ENCODE results near the gene DLK1.
A peak's percentile ranks its signal among the peaks of the same experiment; 100 is the strongest.

DLK1 gene

GRCh38 chr14:100733152-100733850 is 6.6 kb downstream of the DLK1 start:
- peak; percentile 57 for DNase-seq (ENCODE audit: low spot score)

DNA sequence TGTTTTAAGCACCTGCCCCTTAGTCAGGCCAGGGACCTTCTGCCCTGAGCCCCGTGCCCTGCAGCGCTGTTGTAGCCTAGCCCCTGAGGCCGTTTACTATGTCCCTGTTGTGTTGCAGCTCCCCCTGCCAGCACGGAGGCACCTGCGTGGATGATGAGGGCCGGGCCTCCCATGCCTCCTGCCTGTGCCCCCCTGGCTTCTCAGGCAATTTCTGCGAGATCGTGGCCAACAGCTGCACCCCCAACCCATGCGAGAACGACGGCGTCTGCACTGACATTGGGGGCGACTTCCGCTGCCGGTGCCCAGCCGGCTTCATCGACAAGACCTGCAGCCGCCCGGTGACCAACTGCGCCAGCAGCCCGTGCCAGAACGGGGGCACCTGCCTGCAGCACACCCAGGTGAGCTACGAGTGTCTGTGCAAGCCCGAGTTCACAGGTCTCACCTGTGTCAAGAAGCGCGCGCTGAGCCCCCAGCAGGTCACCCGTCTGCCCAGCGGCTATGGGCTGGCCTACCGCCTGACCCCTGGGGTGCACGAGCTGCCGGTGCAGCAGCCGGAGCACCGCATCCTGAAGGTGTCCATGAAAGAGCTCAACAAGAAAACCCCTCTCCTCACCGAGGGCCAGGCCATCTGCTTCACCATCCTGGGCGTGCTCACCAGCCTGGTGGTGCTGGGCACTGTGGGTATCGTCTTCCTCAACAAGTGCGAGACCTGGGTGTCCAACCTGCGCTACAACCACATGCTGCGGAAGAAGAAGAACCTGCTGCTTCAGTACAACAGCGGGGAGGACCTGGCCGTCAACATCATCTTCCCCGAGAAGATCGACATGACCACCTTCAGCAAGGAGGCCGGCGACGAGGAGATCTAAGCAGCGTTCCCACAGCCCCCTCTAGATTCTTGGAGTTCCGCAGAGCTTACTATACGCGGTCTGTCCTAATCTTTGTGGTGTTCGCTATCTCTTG is 7.6 kb downstream of the DLK1 start:
- DNase-seq (ENCODE audit: low spot score) = peak; percentile 62

DNA sequence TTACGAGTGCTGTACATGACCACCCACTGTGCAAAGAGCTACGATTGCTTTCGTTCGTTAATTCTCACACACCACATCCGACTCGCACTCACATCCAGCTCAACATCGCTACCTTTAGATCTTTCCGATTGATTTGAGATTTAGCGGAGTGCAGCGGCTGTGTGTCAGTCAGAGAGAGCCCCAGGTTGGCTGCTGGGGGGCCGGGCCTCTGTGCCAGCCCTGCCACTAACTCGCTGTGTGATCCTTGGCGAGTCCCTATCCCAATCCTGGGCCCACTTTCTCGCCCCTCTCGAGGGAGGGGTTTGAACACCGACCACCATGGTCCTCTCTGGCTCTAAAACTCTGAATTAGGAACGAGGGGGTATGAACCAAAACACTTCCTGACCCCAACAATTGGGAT is 8.6 kb downstream of the DLK1 start:
- DNase-seq (ENCODE audit: low spot score) = no peak

DNA sequence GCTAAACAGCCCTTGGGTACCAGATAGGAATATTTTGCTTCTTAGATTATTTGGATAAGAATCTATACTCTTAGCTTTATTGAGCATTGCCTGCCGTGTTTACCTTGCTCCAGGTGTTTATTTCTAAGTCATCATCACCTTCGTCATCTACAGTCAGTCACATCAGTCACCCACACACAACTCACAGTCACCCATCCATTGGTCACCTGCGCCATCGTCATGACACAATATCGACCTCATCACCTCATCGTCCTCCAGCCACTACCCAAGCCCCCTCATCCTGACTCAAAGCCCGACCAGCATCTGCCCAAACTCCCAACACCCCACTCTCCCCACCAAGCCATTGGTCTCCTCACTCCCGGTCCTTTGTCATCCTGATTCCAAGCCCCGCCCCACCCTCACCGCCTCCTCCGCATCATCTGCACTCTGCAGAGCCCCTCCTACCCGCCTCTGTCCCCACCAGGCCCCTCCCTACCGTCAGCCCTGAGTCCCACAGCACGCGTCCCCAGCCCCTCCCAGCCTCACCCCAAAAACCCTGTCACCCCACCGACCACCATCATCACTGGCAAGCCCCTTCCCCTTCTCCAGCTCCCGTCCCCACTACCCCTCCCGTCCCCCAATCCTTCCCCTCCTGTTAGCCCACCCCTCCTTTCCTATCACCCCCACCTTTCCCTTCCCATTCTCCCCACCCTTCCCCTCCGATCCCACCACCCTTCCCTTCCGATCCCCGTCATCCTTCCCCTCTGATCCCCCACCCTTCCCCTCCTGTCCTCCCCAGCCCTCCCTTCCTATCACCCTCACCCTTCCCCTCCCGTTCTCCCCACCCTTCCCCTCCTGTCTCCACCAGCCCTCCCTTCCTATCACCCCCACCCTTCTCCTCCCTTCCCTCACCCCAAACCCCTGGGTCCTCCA is 9.8 kb downstream of the DLK1 start:
- peak; percentile 68 for DNase-seq (ENCODE audit: low spot score)

DNA sequence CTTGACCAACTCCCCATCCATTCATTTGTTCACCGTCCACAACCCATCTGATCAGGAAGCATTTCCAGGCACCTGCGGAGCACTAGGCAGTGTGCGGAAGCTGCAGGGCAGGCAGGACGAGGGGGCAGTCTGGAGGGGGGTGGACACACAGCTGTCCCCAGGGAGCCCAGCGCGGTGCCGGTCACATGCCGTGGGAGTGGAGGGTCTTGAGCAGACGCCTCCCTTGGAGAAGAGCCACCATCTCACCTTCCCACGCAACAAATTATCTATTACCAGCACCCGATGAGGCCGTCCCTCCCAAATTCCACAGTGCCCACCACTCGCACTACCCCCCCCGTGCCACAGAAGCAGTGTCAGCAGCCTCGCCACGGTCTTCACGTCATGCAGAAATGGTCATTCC is 10.8 kb downstream of the DLK1 start:
- DNase-seq (ENCODE audit: low spot score) = peak; percentile 60

- DNase-seq (ENCODE audit: low spot score) = peak; percentile 58
Measured at GRCh38 chr14:100738269-100738691, 11.6 kb downstream of the DLK1 start.

DNA sequence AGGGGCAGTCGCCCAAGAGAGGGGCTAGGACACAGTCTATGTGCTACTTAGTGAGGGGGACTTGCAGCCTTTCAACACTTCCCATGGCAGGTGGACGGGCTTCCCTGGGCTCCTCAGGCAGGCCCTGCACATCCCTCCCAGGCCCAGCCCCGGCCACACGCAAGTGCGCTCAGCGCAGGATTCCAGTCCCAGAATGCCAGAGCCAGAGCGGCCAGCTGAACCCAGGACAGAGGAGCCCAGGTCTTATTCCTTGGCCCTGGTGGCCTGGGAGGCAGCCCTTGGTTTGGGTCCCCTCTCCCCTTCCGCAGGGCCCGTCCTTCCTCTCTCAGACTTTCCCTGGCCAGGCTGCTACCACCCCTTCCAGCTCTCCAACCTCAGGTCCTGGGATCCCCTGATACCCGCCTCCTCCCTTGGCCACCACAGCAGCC is 12.0 kb downstream of the DLK1 start:
- peak; percentile 60 for DNase-seq (ENCODE audit: low spot score)

GRCh38 chr14:100739306-100739705 is 12.6 kb downstream of the DLK1 start:
- DNase-seq (ENCODE audit: low spot score) = no peak

GRCh38 chr14:100740196-100740825 is 13.6 kb downstream of the DLK1 start:
- DNase-seq (ENCODE audit: low spot score) = no peak

- peak; percentile 52 for DNase-seq (ENCODE audit: low spot score)
Measured at GRCh38 chr14:100740929-100741328, 14.2 kb downstream of the DLK1 start.

GRCh38 chr14:100741966-100742365 is 15.3 kb downstream of the DLK1 start:
- DNase-seq (ENCODE audit: low spot score) = no peak

GRCh38 chr14:100746326-100746725 is 19.6 kb downstream of the DLK1 start:
- DNase-seq (ENCODE audit: low spot score) = no peak

GRCh38 chr14:100747021-100747586 is 20.4 kb downstream of the DLK1 start:
- DNase-seq (ENCODE audit: low spot score) = no peak

- no peak for DNase-seq (ENCODE audit: low spot score)
Measured at GRCh38 chr14:100747736-100748135, 21.0 kb downstream of the DLK1 start.

DNA sequence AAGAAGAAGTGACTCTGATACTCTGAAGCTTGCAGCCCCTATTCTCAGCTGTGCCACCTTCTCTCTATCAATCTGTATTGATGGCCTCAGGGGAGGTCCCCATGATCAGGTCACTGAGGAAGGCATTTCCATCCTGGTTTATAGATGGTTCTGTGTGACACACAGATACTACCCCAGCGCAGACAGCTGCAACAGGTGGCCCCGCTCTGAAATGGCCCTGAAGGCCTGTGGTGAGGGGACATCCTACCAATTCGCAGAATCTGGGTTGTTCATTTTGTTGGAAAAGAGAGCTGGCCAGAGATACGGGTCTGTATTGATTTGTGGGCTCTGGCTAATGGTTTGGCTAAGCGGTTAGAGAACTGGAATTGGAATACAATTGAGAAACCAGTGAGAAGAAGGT is 21.7 kb downstream of the DLK1 start:
- DNase-seq (ENCODE audit: low spot score) = no peak

DNA sequence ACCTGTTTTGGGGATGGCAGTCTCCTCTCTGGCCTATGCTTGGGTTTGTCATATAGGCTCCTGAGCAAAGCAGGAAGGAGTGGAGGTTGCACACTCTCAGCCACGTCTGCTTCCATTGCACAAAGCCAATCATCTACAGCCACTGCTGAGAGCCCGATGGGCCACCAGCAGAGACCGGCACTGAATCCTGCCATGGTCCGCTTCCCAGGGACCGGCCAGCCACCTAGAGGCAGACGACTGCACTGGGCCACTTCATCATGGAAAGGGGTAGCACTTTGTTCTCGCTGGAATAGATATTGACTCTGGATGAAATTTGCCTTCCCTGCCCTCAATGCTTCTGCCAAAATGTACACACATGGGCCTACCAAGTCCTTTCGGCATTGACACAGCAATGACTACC is 22.3 kb downstream of the DLK1 start:
- DNase-seq (ENCODE audit: low spot score) = no peak

- no peak for DNase-seq (ENCODE audit: low spot score)
Measured at GRCh38 chr14:100749967-100750597, 23.4 kb downstream of the DLK1 start.

GRCh38 chr14:100750762-100751699 is 24.3 kb downstream of the DLK1 start:
- DNase-seq (ENCODE audit: low spot score) = no peak

DNA sequence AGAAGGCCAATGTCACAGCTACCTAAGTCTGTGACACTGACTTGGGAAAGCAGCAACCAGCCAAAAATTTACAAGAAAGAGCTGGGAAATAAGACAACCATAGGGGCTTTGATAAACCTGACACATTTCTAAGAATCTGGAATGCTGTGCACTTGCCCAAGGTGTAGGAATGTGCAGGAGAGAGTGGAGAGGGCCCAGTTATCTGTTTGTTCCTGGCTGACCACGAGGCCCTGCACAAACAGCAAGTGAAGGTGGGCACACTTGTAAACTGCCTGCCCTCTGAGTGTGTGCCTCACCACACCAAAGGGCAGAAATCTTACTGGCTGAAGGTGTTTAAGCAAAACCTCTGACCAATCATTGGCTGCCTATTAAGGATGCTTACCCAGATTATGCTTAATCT is 27.3 kb downstream of the DLK1 start:
- no peak for DNase-seq (ENCODE audit: low spot score)

DNA sequence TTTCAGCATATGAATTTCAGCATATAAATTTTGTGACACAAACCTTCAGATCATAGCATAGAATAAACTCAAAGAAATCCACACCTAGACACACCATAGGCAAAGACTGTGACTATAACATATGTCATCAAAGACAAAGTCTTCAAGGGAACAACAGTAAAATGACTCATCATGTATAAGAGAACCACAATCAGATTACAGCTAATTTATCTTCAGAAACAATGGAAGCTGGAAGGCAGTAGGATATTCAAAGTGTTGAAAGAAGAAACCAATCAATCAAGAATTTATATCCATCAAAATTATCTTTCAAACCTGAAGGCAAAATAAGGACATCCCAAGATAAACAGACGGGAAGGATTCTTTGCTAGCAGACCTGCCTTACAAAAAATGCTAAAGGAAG is 29.0 kb downstream of the DLK1 start:
- DNase-seq (ENCODE audit: low spot score) = no peak
